Keratinocyte (primary cell): ENCODE measurements around the gene PROM1.

Experiments
- CTCF ChIP-seq, 3 experiments: IDR thresholded peaks in 1 of 3; conservative IDR thresholded peaks in 1 of 3; optimal IDR thresholded peaks in 1 of 3; 2 replicates in 2 of 3; 3 replicates in 1 of 3; pipeline versions ENCODE3 to v1.5.1; 2011; ENCODE audit warnings: low read length in 3 of 3, mild to moderate bottlenecking in 3 of 3, moderate library complexity in 2 of 3, control low read depth in 1 of 3, inconsistent platforms in 1 of 3; ENCODE audit not compliant: insufficient read depth in 2 of 3; ENCODE audit errors: extremely low read depth in 1 of 3
- EZH2 ChIP-seq: IDR thresholded peaks from one replicate; pipeline ENCODE4 v1.6.1; 2012; ENCODE audit warnings: inconsistent platforms, mild to moderate bottlenecking, low read length, moderate library complexity

GRCh38 chr4:15963001-15963451 is 120.8 kb downstream of the PROM1 start, which contains the start of gene FGFBP2:
- TF ChIP-seq CTCF (optimal IDR thresholded peaks at IDR 0.05 in 1 of 3, IDR thresholded peaks at IDR 0.05 in 1 of 3, conservative IDR thresholded peaks at IDR 0.05 in 1 of 3; ENCODE audit: extremely low read depth in 1 of 3, insufficient read depth in 2 of 3, low read length in 3 of 3) (peak; percentile 43 to 74 (median 55)), EZH2 (no peak)
